ENCODE results near the gene UNC13D.

GRCh38 chr17:75834928-75835653, 9.1 kb downstream of the UNC13D start:
- no peak for TF ChIP-seq YY1 (IDR thresholded peaks at IDR 0.05; ENCODE audit: insufficient read depth, insufficient read length)
- no peak for TF ChIP-seq ZNF274 (IDR thresholded peaks at IDR 0.05; ENCODE audit: low read depth, low read length)
